Astrocyte (in vitro differentiated cells and primary cell): ENCODE results near the gene P4HA1. TPM values are rescaled to one million over a fixed set of nuclear protein-coding genes. Genes with fewer than 3 reads are reported as not detected.

ENCODE experiments used
- DNase-seq: peaks from one replicate; pipeline ENCODE4 v3.0.0-alpha.2; 2010; ENCODE audit warnings: low read depth
- FAIRE-seq: peaks from 2 replicates; lab custom pipeline; 2011; peaks lifted over from hg19 to GRCh38; lab: Jason Lieb, UNC
- H2AFZ ChIP-seq: 2 replicates; pipeline ENCODE4 v1.6.0; 2012; ENCODE audit warnings: low read depth, low read length, inconsistent platforms
- H3K27ac ChIP-seq: 2 replicates; pipeline ENCODE4 v1.5.1; 2011; ENCODE audit warnings: low read depth, low read length, inconsistent platforms
- H3K27me3 ChIP-seq: 2 replicates; pipeline ENCODE4 v1.6.0; 2011; ENCODE audit warnings: low read length, inconsistent platforms; ENCODE audit not compliant: insufficient read depth
- H3K36me3 ChIP-seq: 2 replicates; pipeline ENCODE4 v1.5.1; 2011; ENCODE audit warnings: low read length, inconsistent platforms; ENCODE audit not compliant: insufficient read depth
- H3K4me1 ChIP-seq: 2 replicates; pipeline ENCODE4 v1.5.1; 2011; ENCODE audit warnings: low read length, inconsistent platforms; ENCODE audit not compliant: insufficient read depth
- H3K4me2 ChIP-seq: 2 replicates; pipeline ENCODE4 v1.6.0; 2012; ENCODE audit warnings: low read length, inconsistent platforms
- H3K4me3 ChIP-seq: 2 replicates; pipeline ENCODE4 v1.5.1; 2011; ENCODE audit warnings: low read depth, mild to moderate bottlenecking, low read length, inconsistent platforms; ENCODE audit not compliant: insufficient read depth
- H3K79me2 ChIP-seq: 2 replicates; pipeline ENCODE4 v1.6.0; 2012; ENCODE audit warnings: mild to moderate bottlenecking, low read length, inconsistent platforms; ENCODE audit not compliant: insufficient read depth
- H3K9ac ChIP-seq: 2 replicates; pipeline ENCODE4 v1.6.0; 2012; ENCODE audit warnings: mild to moderate bottlenecking, low read length, inconsistent platforms
- H3K9me3 ChIP-seq: 2 replicates; pipeline ENCODE4 v1.5.1; 2012; ENCODE audit warnings: low read depth, mild to moderate bottlenecking, low read length, inconsistent platforms; ENCODE audit not compliant: insufficient read depth
- H4K20me1 ChIP-seq: 2 replicates; pipeline ENCODE4 v1.6.0; 2012; ENCODE audit warnings: low read length, inconsistent platforms; ENCODE audit not compliant: insufficient read depth
- H3K27ac Mint-ChIP-seq: one replicate; pipeline ENCODE4 v1.8.0; 2021; ENCODE audit warnings: mild to moderate bottlenecking, mixed read lengths; ENCODE audit not compliant: unreplicated experiment
- H3K27me3 Mint-ChIP-seq: one replicate; pipeline ENCODE4 v1.8.0; 2021; ENCODE audit warnings: low read depth, mixed read lengths; ENCODE audit not compliant: unreplicated experiment
- H3K36me3 Mint-ChIP-seq: one replicate; pipeline ENCODE4 v1.8.0; 2021; ENCODE audit warnings: low read depth, mixed read lengths; ENCODE audit not compliant: unreplicated experiment
- H3K4me1 Mint-ChIP-seq: one replicate; pipeline ENCODE4 v1.8.0; 2021; ENCODE audit warnings: low read depth, mixed read lengths; ENCODE audit not compliant: unreplicated experiment
- H3K4me3 Mint-ChIP-seq: one replicate; pipeline ENCODE4 v1.8.0; 2021; ENCODE audit warnings: mild to moderate bottlenecking, moderate library complexity, mixed read lengths; ENCODE audit not compliant: unreplicated experiment
- H3K9me3 Mint-ChIP-seq: one replicate; pipeline ENCODE4 v1.8.0; 2021; ENCODE audit warnings: mild to moderate bottlenecking, mixed read lengths; ENCODE audit not compliant: unreplicated experiment
- CTCF ChIP-seq: IDR thresholded peaks from 2 replicates; pipeline ENCODE4 v1.5.1; 2011; ENCODE audit warnings: low read depth, mild to moderate bottlenecking, inconsistent platforms, low read length, moderate library complexity; ENCODE audit not compliant: insufficient read depth
- EZH2 ChIP-seq: IDR thresholded peaks from 2 replicates; pipeline ENCODE4 v1.6.1; 2012; ENCODE audit warnings: mild to moderate bottlenecking, low read length, inconsistent platforms; ENCODE audit not compliant: insufficient read depth
- total RNA-seq: library from RNA; stranded (reverse); gene quantifications from 2 replicates; pipeline ENCODE4 v1.2.1, GENCODE V29; 2021

The P4HA1 gene
- total RNA-seq, 1 donor from 2014 or later = 244 TPM

- Mint-ChIP-seq H3K27ac (no peak overlapping the region), H3K4me3 (no peak overlapping the region), H3K9me3 (no peaks in the 10 kb centered on the region), H3K4me1 (peaks cover 2% of the 10 kb centered on the region), H3K36me3 (peaks cover 27% of the 10 kb centered on the region), H3K27me3 (no peaks in the 10 kb centered on the region)
- Histone ChIP-seq H3K27me3 (no peaks in the 10 kb centered on the region), H3K27ac (no peak overlapping the region), H3K4me2 (no peak overlapping the region), H3K79me2 (no peaks in the 10 kb centered on the region), H4K20me1 (peaks cover 17% of the 10 kb centered on the region), H3K9me3 (no peaks in the 10 kb centered on the region), H3K4me1 (peaks cover 4% of the 10 kb centered on the region), H3K9ac (no peak overlapping the region), H3K4me3 (no peak overlapping the region), H3K36me3 (peaks cover 10% of the 10 kb centered on the region), H2AFZ (no peak overlapping the region)
- FAIRE-seq (no peak), DNase-seq (no peak)
- no peak for TF ChIP-seq CTCF
- TF ChIP-seq EZH2 = no peak
Observed at GRCh38 chr10:73058057-73058591, 38.5 kb downstream of the P4HA1 start.

- DNase-seq (no peak), FAIRE-seq (peak; percentile 45)
- H3K27me3 Mint-ChIP-seq = no peaks in the 10 kb centered on the region
- H3K9ac ChIP-seq = no peak overlapping the region
- no peaks in the 10 kb centered on the region for H3K27me3 ChIP-seq
- no peaks in the 10 kb centered on the region for H3K79me2 ChIP-seq
- no peak overlapping the region for H3K27ac Mint-ChIP-seq
- H3K36me3 Mint-ChIP-seq = peaks cover 26% of the 10 kb centered on the region
- H3K4me2 ChIP-seq = no peak overlapping the region
- no peaks in the 10 kb centered on the region for H3K4me1 ChIP-seq
- no peaks in the 10 kb centered on the region for H3K4me1 Mint-ChIP-seq
- no peak overlapping the region for H3K4me3 ChIP-seq
- no peak overlapping the region for H3K27ac ChIP-seq
- no peak overlapping the region for H3K4me3 Mint-ChIP-seq
- H3K9me3 Mint-ChIP-seq = no peaks in the 10 kb centered on the region
- H2AFZ ChIP-seq = no peak overlapping the region
- TF ChIP-seq EZH2 = no peak
- no peak for TF ChIP-seq CTCF
- peaks cover 14% of the 10 kb centered on the region for H3K36me3 ChIP-seq
- no peaks in the 10 kb centered on the region for H3K9me3 ChIP-seq
- H4K20me1 ChIP-seq = peaks cover 4% of the 10 kb centered on the region
Observed at GRCh38 chr10:73054286-73054685, 42.4 kb downstream of the P4HA1 start.

- no peaks in the 10 kb centered on the region for H3K9me3 ChIP-seq
- no peaks in the 10 kb centered on the region for H3K4me1 ChIP-seq
- H3K4me2 ChIP-seq = no peak overlapping the region
- TF ChIP-seq CTCF (no peak), EZH2 (no peak)
- H3K4me3 Mint-ChIP-seq = no peak overlapping the region
- H3K9ac ChIP-seq = no peak overlapping the region
- no peak overlapping the region for H3K27ac Mint-ChIP-seq
- no peaks in the 10 kb centered on the region for H3K9me3 Mint-ChIP-seq
- H4K20me1 ChIP-seq = peaks cover 2% of the 10 kb centered on the region
- peaks cover 16% of the 10 kb centered on the region for H3K36me3 ChIP-seq
- H3K79me2 ChIP-seq = no peaks in the 10 kb centered on the region
- no peak overlapping the region for H3K4me3 ChIP-seq
- DNase-seq = no peak
- H3K27me3 Mint-ChIP-seq = no peaks in the 10 kb centered on the region
- H3K27me3 ChIP-seq = no peaks in the 10 kb centered on the region
- FAIRE-seq = no peak
- H3K27ac ChIP-seq = no peak overlapping the region
- H3K4me1 Mint-ChIP-seq = no peaks in the 10 kb centered on the region
- H2AFZ ChIP-seq = no peak overlapping the region
- H3K36me3 Mint-ChIP-seq = peaks cover 24% of the 10 kb centered on the region
Observed at GRCh38 chr10:73053275-73053674, 43.4 kb downstream of the P4HA1 start.
